Sigmoid colon (tissue), 7 donors: ENCODE measurements around the gene TRAF2. TPM values are rescaled to one million over a fixed set of nuclear protein-coding genes. Genes with fewer than 3 reads are reported as not detected.
"Not testable (repeated sequence)": the region's sequence is repeated elsewhere in the genome, so short reads cannot be mapped to it uniquely, and the experiment has no call there.

Experiments
- DNase-seq: peaks from one replicate; pipeline ENCODE4 v3.0.0-alpha.2; 2019
- H3K27ac ChIP-seq, 4 donors: fragments of 200-600 bp; sonication (generic); one replicate each; pipeline ENCODE4 v1.5.1; 2016 to 2019; ENCODE audit warnings: mild to moderate bottlenecking in 1 of 4
- H3K27me3 ChIP-seq, 3 donors: fragments of 200-600 bp; sonication (generic); one replicate each; pipeline ENCODE4 v1.5.1; 2019; ENCODE audit warnings: mild to moderate bottlenecking in 1 of 3
- H3K36me3 ChIP-seq, 4 donors: fragments of 200-600 bp; sonication (generic); one replicate each; pipeline ENCODE4 v1.5.1; 2016 to 2019
- H3K4me1 ChIP-seq, 4 donors: fragments of 200-600 bp; sonication (generic); one replicate each; pipeline ENCODE4 v1.5.1; 2017 to 2019
- H3K4me3 ChIP-seq, 4 donors: fragments of 200-600 bp; sonication (generic); one replicate each; pipeline ENCODE4 v1.5.1; 2017 to 2019; ENCODE audit warnings: mild to moderate bottlenecking in 2 of 4, moderate library complexity in 1 of 4
- H3K9me3 ChIP-seq, 4 donors: fragments of 200-600 bp in 3 of 4; sonication (generic) in 3 of 4; one replicate each; pipeline versions ENCODE4 v1.5.1 to v1.6.1; 2013 to 2019
- CTCF ChIP-seq, 4 experiments: fragments of 450-650 bp in 3 of 4; fragments of 200-600 bp in 1 of 4; IDR thresholded peaks; one replicate each; pipeline ENCODE4 v1.5.1; 2016 to 2019; ENCODE audit warnings: antibody characterized with exemption in 4 of 4, mild to moderate bottlenecking in 3 of 4, moderate library complexity in 2 of 4
- EP300 ChIP-seq, 4 donors: sonication (generic); formaldehyde crosslinking; IDR thresholded peaks; one replicate each; pipeline ENCODE4 v1.6.1; 2017; ENCODE audit warnings: antibody characterized with exemption in 4 of 4
- POLR2A ChIP-seq, 2 donors: fragments of 450-650 bp; IDR thresholded peaks; one replicate each; pipeline ENCODE4 v1.6.1; 2016; ENCODE audit warnings: antibody characterized with exemption in 2 of 2, mild to moderate bottlenecking in 2 of 2, moderate library complexity in 2 of 2
- POLR2AphosphoS5 ChIP-seq, 4 donors: sonication (generic); formaldehyde crosslinking; IDR thresholded peaks; one replicate each; pipeline ENCODE4 v1.6.1; 2017; ENCODE audit warnings: antibody characterized with exemption in 4 of 4
- WGBS, 2 donors: extraction: QIAGEN DNeasy Blood & Tissue Kit; methylation state at CpG; one replicate each; pipeline ENCODE4 v1.1.7; 2013; 5-methylcytosine and 5-hydroxymethylcytosine counted together
- intact Hi-C: fragments of 100-400 bp; cut with DNase I; formaldehyde crosslinking; loops from one replicate; pipeline ENCODE4 v1.15.1; 2023
- polyA plus RNA-seq, 3 donors: library from polyadenylated mRNA; stranded (reverse); fragments of 200-250 nt; gene quantifications; one replicate each; pipeline ENCODE4 v1.2.3, GENCODE V29; 2013
- total RNA-seq, 4 donors: library from RNA; depleted of rRNA; stranded (reverse); fragments of >200 nt; gene quantifications; one replicate each; pipeline ENCODE4 v1.1.0, GENCODE V29; 2016
- donor health status: healthy with polysubstance abuse.
- donor health status: Bipolar disorder and iron deficiency.
- donor health status: healthy.

Gene TRAF2
- total and polyA plus RNA-seq, 7 donors, result 1.8 to 21.9 (median 5.5) TPM

GRCh38 chr9:136865041-136865767, 21.1 kb upstream of the TRAF2 start:
- Histone ChIP-seq H3K9me3 (no peaks in the 10 kb centered on the region), H3K27ac (peak overlapping the region; percentile 90 to 97 (median 94)), H3K4me1 (peaks cover 0 to 29% (median 21%) of the 10 kb centered on the region in 4 donors), H3K36me3 (peaks cover 21 to 38% (median 31%) of the 10 kb centered on the region in 4 donors), H3K4me3 (peak overlapping the region; percentile 93 to 100 (median 100)), H3K27me3 (no peaks in the 10 kb centered on the region)
- 46 to 61% methylated on average over 11 of the region's 11 CpGs for WGBS, 2 donors
- intact Hi-C loops, result loop anchor here (2.0 to 5.0 kb wide), 3 partner anchors 14 to 73 kb away; partner anchors contain the start of genes TMEM141 and TRAF2
- TF ChIP-seq CTCF (IDR thresholded peaks at IDR 0.05), result no peak
- TF ChIP-seq EP300 (IDR thresholded peaks at IDR 0.05), result no peak
- TF ChIP-seq POLR2AphosphoS5 (IDR thresholded peaks at IDR 0.05), result no peak
- TF ChIP-seq POLR2A (IDR thresholded peaks at IDR 0.05), result no peak
- DNase-seq, result no peak

- TF ChIP-seq POLR2A (IDR thresholded peaks at IDR 0.05) (no peak), EP300 (IDR thresholded peaks at IDR 0.05) (no peak), CTCF (IDR thresholded peaks at IDR 0.05) (no peak), POLR2AphosphoS5 (IDR thresholded peaks at IDR 0.05) (no peak)
- DNase-seq, result peak; percentile 74
- intact Hi-C loops, result loop anchor here (1.0 to 5.0 kb wide), 4 partner anchors 15 to 79 kb away; partner anchors contain the start of genes FBXW5, TMEM141 and TRAF2
Observed at GRCh38 chr9:136865768-136866103, 20.6 kb upstream of the TRAF2 start.

GRCh38 chr9:136866898-136867421, 19.4 kb upstream of the TRAF2 start:
- Histone ChIP-seq H3K4me3 (peak overlapping the region; percentile 93 to 100 (median 100)), H3K36me3 (peaks cover 12 to 21% (median 18%) of the 10 kb centered on the region in 4 donors), H3K27ac (peak overlapping the region; percentile 90 to 97 (median 94)), H3K4me1 (peaks cover 0 to 29% (median 21%) of the 10 kb centered on the region in 4 donors)
- H3K9me3 ChIP-seq, H3K27me3 ChIP-seq: not testable (repeated sequence)
- 70 to 79% methylated on average over 29 of the region's 29 CpGs for WGBS, 2 donors
- peak; percentile 65 for DNase-seq
- intact Hi-C loops, result loop anchor here (1.0 to 5.0 kb wide), 2 partner anchors 75 to 77 kb away; partner anchors contain the start of genes FBXW5 and TMEM141

More at GRCh38 chr9:136865768-136866103, 20.6 kb upstream of the TRAF2 start:
- H3K9me3 ChIP-seq, result no peaks in the 10 kb centered on the region
- peaks cover 0 to 29% (median 21%) of the 10 kb centered on the region in 4 donors for H3K4me1 ChIP-seq
- peak overlapping the region; percentile 90 to 97 (median 94) for H3K27ac ChIP-seq
- peak overlapping the region; percentile 93 to 100 (median 100) for H3K4me3 ChIP-seq
- 2% methylated on average over 20 of the region's 20 CpGs for WGBS, 2 donors
- H3K36me3 ChIP-seq, result peaks cover 21 to 33% (median 29%) of the 10 kb centered on the region in 4 donors
- no peaks in the 10 kb centered on the region for H3K27me3 ChIP-seq

- no peaks in the 10 kb centered on the region for H3K27me3 ChIP-seq
- WGBS, 2 donors, result 98% methylated on average over 18 of the region's 18 CpGs
- no peaks in the 10 kb centered on the region for H3K9me3 ChIP-seq
- intact Hi-C loops, result loop anchor here (5.0 kb wide), 1 partner anchor 75 kb away; the partner anchor contains the start of gene TMEM141
- peaks cover 12 to 16% (median 13%) of the 10 kb centered on the region in 4 donors for H3K36me3 ChIP-seq
- H3K4me1 ChIP-seq, result peaks cover 0 to 29% (median 21%) of the 10 kb centered on the region in 4 donors
- H3K4me3 ChIP-seq, result no peak overlapping the region
- no peak overlapping the region for H3K27ac ChIP-seq
- TF ChIP-seq POLR2AphosphoS5 (IDR thresholded peaks at IDR 0.05) (no peak), EP300 (IDR thresholded peaks at IDR 0.05) (no peak), CTCF (IDR thresholded peaks at IDR 0.05) (no peak), POLR2A (IDR thresholded peaks at IDR 0.05) (no peak)
- DNase-seq, result no peak
Observed at GRCh38 chr9:136867480-136867879, 18.8 kb upstream of the TRAF2 start.

- TF ChIP-seq EP300 (IDR thresholded peaks at IDR 0.05) (no peak), CTCF (IDR thresholded peaks at IDR 0.05) (no peak), POLR2AphosphoS5 (IDR thresholded peaks at IDR 0.05) (no peak), POLR2A (IDR thresholded peaks at IDR 0.05) (no peak)
- intact Hi-C loops, result loop anchor here (5.0 kb wide), 1 partner anchor 76 kb away; the partner anchor contains the start of gene TMEM141
Observed at GRCh38 chr9:136867917-136868316, 18.4 kb upstream of the TRAF2 start.

More at GRCh38 chr9:136867917-136868316, 18.4 kb upstream of the TRAF2 start:
- no peak for DNase-seq
- peaks cover 0 to 29% (median 21%) of the 10 kb centered on the region in 4 donors for H3K4me1 ChIP-seq
- H3K27me3 ChIP-seq, result no peaks in the 10 kb centered on the region
- H3K4me3 ChIP-seq, result no peak overlapping the region
- H3K9me3 ChIP-seq, result no peaks in the 10 kb centered on the region
- no peak overlapping the region for H3K27ac ChIP-seq
- WGBS, 2 donors, result 97 to 99% methylated on average over 18 of the region's 18 CpGs
- peaks cover 8 to 11% (median 9%) of the 10 kb centered on the region in 4 donors for H3K36me3 ChIP-seq
